HL-60/S4 treated with retinoic acid at 250 ng/mL for 4 days and 3 days (cell line): Measurements from ENCODE around the gene PPM1F.
"Not testable (repeated sequence)": the region's sequence is repeated elsewhere in the genome, so short reads cannot be mapped to it uniquely, and the experiment has no call there.

Source experiments
- in situ Hi-C: fragments of 300-500 bp; cut with MboI; formaldehyde crosslinking; loops from 2 replicates; pipeline ENCODE4 v1.7.0; 2022; ENCODE audit warnings: low sequenced_read_pairs

Gene PPM1F

GRCh38 chr22:21898354-21898896 is 54.2 kb downstream of the PPM1F start:
- in situ Hi-C loops: no loop called here

- in situ Hi-C loops: no loop called here
Observed at GRCh38 chr22:21896951-21897513, 55.6 kb downstream of the PPM1F start.

- in situ Hi-C loops: not testable (repeated sequence)
Observed at GRCh38 chr22:21896275-21896674, 56.4 kb downstream of the PPM1F start.

GRCh38 chr22:21894799-21895198 is 57.8 kb downstream of the PPM1F start:
- in situ Hi-C loops: no loop called here

GRCh38 chr22:21889251-21889990 is 63.2 kb downstream of the PPM1F start:
- in situ Hi-C loops: no loop called here

GRCh38 chr22:21887841-21888240 is 64.8 kb downstream of the PPM1F start:
- in situ Hi-C loops: no loop called here

GRCh38 chr22:21883930-21884329 is 68.7 kb downstream of the PPM1F start:
- in situ Hi-C loops: not testable (repeated sequence)

- in situ Hi-C loops: not testable (repeated sequence)
Observed at GRCh38 chr22:21882754-21883333, 69.8 kb downstream of the PPM1F start.

GRCh38 chr22:21881841-21882753 is 70.6 kb downstream of the PPM1F start:
- in situ Hi-C loops: no loop called here

GRCh38 chr22:21876486-21877176 is 76.0 kb downstream of the PPM1F start:
- in situ Hi-C loops: no loop called here

GRCh38 chr22:21874953-21875352 is 77.7 kb downstream of the PPM1F start:
- in situ Hi-C loops: not testable (repeated sequence)

- in situ Hi-C loops: no loop called here
Observed at GRCh38 chr22:21873619-21874018, 79.0 kb downstream of the PPM1F start.

- in situ Hi-C loops: not testable (repeated sequence)
Observed at GRCh38 chr22:21872741-21873140, 79.9 kb downstream of the PPM1F start.
